Stimulated activated CD8-positive, alpha-beta memory T cell treated with anti-CD3 and anti-CD28 coated beads, Interleukin-4, amount 100 ng/mL, for 1 hour (primary cell): ENCODE data around the gene PRR16.
"Not testable (repeated sequence)": the region's sequence is repeated elsewhere in the genome, so short reads cannot be mapped to it uniquely, and the experiment has no call there.

Experiments used
- DNase-seq, 2 donors: peaks; one replicate each; pipeline ENCODE4 v3.0.0-alpha.2; 2020; ENCODE audit warnings: low read depth in 2 of 2, low spot score in 1 of 2

The PRR16 gene

DNA sequence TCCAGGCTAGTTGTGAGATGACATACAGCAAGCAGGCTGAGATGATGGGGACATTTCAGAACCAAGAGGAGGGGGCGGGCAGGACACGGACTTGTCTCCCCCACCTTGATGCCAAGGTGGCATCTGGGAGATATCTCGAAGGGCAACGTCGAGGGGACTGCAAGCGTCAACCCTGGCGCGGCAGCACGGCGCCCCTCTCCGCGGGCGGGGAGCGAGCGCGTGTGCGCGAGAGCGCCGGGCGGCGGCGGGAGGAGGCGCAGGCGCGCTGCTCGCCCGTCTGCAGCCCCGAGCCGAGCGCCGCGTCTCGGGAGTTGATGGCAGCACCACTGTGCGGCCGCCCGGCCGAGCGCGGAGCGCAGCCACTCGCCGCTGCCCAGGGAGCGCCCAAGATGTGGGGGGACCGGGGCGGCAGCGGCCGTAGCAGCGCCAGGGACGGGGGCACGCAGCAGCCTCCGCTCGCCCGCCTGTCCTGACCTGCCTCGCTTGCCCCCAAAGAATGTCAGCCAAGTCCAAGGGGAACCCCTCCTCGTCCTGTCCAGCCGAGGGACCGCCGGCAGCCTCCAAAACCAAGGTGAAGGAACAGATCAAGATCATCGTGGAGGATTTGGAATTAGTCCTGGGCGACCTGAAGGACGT is at the start of gene PRR16:
Gene PRR16, plus strand, starts transcription at position 310 of the 636 bp plus-strand sequence.
- no peak for DNase-seq

DNA sequence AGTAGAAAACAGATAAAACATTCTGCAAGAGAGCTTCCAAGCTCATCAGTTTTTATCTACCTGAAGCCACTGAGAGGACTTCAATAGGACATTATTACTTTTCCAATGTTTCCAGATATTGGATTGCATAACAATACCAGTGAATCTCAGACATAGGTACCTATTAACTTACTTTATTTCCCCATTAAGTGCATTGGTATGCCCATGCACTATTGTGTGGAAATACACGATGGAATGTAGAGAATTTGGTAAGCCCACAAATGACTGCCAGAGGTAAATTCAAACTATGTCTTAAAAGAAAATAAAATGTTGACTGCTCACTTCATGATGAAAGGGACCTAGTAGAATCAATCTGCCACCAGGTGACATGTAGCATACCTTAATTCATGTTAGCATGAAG is 48.1 kb upstream of the PRR16 start:
- DNase-seq: no peak

DNA sequence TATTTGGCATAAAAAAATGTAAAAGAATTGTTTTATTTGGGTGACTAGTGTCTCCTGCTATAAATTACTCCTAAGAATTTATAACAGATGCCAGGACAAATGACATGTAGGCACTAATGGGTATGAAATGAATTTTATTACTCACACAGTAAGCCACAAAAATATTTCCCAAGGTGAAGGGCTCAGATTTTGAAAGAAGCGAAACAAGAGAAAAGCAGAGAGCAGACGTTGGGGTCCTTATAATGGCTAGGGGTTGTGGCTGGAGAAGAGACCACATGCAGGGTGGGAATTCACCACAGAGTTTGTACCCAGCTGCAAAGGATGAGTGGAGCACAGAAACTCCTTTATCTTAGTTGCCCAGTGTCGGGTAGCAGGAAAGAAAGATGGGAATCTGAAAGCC is 45.0 kb upstream of the PRR16 start:
- DNase-seq: no peak

DNA sequence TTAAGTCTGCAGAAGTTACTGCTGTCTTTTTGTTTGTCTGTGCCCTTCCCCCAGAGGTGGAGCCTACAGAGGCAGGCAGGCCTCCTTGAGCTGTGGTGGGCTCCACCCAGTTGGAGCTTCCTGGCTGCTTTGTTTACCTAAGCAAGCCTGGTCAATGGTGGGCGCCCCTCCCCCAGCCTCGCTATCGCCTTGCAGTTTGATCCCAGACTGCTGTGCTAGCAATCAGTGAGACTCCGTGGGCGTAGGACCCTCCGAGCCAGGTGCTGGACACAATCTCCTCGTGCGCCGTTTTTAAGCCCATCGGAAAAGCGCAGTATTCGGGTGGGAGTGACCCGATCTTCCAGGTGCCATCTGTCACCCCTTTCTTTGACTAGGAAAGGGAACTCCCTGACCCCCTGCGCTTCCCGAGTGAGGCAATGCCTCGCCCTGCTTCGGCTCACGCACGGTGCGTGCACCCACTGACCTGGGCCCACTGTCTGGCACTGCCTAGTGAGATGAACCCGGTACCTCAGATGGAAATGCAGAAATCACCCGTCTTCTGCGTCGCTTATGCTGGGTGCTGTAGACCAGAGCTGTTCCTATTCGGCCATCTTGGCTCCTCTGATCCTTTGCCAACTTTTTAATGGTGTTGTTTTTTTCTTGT is 37.3 kb upstream of the PRR16 start:
- DNase-seq: not testable (repeated sequence)

DNA sequence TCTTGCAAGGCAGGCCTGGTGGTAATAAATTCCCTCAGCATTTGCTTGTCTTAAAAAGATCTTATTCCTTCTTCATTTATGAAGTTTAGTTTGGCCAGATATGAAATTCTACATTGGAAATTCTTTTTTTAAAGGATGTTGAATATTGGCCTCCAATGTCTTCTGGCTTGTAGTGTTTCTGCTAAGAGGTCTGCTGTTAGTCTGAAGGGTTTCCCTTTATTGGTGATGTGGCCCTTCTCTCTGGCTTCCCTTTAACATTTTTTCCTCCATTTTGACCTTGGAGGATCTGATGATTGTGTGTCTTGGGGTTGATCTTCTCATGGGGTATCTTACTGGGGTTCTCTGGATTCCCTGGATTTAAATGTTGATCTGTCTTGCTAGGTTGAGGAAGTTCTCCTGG is 33.5 kb upstream of the PRR16 start:
- no peak for DNase-seq

DNA sequence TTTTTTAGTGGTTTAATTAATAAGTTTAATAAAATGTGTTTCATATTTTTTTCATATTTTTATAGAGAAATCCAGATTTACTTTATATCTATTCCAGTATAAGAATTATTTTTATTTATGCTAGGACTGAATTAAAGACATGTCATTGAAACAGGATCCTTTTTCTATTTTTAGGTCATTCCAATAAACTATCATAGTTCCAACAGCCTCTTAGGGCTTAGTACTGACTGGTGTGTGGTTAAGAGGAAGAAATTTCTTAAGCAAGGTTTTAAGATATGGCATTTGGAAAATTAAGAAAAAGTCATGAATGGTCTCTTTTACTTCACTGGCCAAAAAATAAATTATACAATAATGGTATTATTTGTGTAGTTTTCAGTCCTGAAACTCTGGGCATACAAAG is 31.2 kb upstream of the PRR16 start:
- no peak for DNase-seq

DNA sequence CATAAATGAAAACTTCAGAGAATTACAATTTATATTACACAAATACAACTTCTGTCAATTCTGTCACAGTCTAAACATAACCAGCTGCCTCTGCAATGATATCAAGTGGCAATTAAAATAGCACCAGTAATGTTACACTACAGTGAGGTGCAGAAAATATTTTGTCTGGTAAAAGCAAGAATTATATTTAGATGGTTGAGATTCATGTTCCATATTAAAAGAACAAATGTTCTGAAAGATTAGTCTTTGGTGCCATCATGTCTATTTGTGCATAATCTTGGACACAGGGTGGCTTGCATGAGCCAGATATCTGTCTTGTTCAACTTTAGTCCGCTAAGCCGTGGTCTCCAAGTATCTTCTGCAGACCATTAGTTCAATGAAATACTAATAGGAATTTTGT is 29.0 kb upstream of the PRR16 start:
- no peak for DNase-seq

DNA sequence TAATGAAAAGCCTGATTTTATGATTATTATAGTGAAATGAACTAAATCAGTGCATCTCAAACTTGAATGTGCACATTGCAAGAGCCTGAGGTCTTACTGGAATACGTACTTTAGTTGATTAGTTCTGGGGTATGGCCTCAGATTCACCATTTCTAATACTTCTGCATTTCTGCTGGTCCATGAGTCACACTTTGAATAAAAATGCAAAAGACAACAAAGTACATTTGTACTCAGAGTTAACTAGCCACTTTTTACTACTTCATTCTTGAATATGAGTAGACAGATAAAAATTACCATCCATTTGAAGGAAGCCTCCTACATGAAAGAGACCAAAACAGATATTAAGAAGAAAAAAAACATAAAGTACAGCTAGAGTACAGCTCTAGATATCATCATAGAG is 27.1 kb upstream of the PRR16 start:
- DNase-seq: no peak

DNA sequence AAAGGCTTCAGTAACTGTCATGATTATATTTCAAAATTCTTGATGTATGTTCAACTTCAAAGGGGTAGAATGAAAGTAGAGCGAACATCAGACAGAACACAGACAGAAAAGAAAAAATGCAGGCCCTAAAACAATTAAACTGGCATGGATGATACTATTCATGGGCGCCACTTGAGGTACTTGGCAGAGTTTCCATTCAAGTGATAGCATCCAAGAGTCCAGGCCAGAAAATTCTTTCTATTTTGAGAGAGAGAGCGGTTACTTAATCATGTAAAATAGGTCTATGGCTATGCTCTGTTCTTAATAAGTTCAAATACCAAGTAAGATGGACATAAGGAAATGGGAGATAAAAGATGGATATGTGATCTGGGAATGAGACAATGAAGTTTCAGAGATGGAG is 21.4 kb upstream of the PRR16 start:
- no peak for DNase-seq

DNA sequence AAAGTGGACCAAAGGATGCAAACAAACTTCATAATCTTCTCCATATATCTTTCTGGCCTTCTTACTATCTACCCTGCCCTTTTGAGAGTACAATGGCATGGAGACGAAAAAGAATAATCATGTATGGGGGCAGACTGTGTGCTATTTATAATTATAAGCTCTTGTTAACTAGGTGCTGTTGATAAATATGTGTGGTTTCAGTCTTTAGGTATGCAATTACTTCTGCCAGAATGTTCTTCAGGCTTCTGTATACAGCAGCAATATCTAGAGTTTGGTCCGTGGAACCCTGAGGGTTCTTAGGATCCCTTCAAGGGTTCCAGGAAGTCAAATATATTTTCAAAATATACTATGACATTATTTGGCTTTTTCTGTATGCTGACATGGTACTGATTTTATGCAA is 20.5 kb upstream of the PRR16 start:
- DNase-seq: no peak

DNA sequence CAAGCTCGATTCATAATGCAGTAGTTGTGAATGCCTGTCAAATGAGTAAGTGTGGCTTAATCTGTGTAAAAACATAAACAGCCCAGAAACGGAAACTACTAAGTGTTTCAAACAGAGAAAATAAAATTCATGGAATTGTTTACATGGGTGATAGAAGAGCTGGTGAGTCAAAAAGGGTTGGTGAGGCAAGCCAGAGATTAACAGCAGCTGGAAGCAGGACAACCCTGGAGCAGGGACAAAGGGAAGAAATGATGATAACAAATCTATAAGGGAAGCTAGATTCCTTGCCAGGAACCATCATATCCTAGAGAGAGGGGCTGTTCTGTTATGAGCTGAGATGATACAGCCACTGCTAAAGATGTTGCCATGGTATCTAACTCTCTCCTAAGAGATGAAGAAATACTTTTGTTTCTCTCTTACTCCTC is 18.0 kb upstream of the PRR16 start:
- no peak for DNase-seq

DNA sequence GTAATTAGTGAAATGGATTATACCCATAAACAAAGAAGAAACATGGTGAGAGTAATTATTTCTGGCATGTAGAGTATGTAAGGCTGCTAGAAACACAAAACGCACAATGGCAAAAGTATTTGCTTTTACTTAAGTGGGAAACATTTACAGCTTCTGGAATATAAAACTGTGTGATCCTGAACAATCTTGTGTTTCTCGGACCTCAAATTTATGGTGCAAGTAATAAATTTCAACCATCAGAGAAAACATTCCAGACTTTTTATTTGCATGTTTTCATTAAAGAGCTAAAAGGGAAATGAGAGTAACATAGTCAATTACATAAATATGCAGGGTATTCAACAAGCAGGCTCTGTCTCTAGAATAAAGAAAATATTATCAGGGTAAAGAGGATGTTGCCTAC is 17.2 kb upstream of the PRR16 start:
- DNase-seq: no peak

DNA sequence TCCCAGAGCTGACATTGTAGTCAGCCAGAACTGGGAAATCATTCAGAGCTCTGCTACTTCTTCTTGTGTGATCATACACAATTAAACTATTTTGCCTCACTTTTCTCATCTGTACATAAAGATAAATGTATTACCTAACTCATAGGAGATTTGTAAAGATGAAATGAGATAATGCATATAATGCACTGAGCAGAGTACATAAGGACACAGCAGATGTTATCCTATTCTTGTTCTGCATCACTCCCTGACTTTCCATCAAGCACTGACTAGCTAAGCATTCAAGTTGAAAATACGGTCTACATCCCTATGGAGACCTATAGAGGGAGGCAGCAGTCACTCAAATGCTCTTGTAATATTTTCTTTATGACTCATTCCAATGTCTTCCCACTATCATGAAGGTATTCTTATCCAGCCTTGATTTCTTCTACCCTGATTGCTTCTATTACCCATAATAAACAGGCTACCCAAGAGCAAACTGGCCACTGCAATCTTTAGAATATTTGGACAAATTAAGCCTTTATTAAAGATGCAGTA is 16.3 kb upstream of the PRR16 start:
- DNase-seq: no peak

DNA sequence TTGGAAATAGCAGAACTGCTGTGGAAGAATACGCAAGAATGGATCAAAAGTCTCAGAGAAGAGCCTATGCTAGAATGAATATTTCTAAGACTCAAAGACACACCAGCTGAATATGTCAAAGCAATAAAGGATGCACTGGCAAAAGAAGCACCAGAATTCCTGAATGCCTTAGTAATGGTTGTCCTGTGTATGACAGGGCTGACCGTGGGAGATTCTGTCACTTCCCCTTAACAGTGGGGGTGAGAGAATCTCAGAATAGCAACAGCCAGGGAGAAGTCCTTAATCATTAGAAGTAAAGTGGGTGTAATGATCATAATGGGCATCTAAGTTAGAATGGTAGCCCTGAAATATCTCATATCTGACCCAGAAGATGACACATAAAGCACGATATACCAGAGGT is 14.6 kb upstream of the PRR16 start:
- DNase-seq: no peak

DNA sequence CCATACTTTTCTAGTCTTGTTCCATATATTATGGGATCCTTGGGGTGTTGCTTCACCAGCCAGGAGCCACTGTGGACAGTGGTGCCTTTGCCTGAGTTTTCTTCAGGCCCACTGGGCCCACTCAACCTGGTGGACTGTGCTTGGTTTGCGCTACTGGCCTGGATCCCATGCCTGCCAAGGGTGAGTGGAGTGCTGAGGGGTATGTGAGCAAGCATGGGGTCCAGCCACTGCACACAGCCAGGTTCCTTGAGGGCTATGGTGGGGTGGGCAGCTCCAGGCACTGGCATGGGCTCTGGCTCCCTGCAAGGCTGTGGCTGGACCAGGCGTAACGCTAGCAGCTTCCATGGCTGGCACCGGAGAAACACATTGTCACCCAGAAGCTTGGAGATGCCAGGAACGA is 13.2 kb upstream of the PRR16 start:
- no peak for DNase-seq

DNA sequence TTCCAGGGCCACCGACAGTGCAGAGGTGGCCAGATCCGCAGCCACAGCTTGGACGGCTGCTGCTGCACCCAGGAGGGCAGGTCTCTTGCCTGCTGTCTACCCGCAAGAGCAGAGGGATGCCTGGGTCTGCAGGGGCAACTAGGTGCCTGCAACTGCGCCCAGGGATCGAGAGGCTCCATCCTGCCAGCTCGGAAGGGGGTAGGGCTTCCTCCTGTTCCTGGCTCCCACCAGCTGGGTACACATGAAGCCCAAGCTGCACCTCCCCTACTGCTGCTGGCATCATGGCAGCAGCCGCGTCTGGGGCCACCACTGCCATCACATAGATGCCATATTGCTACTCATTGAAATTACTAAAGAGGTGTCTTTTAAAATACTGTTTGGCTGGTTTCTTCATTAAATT is 12.7 kb upstream of the PRR16 start:
- no peak for DNase-seq

DNA sequence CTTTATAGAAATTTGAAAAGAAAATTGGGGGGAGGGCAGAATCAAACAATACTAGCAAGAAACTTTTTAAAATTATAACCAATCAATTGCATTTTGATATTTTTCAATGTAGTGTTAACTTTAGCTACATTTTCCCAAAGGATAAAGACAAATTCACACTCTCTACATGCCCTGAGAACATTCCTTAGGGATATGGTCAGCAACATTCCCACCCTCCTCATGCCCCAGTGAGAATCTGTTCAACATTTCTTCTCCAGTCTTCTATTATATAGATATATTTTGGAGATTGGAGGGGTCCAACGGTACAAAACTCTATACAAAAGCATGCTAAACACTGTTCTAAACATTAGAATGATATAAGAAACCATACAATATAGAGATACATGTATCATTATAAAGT is 11.6 kb upstream of the PRR16 start:
- no peak for DNase-seq

DNA sequence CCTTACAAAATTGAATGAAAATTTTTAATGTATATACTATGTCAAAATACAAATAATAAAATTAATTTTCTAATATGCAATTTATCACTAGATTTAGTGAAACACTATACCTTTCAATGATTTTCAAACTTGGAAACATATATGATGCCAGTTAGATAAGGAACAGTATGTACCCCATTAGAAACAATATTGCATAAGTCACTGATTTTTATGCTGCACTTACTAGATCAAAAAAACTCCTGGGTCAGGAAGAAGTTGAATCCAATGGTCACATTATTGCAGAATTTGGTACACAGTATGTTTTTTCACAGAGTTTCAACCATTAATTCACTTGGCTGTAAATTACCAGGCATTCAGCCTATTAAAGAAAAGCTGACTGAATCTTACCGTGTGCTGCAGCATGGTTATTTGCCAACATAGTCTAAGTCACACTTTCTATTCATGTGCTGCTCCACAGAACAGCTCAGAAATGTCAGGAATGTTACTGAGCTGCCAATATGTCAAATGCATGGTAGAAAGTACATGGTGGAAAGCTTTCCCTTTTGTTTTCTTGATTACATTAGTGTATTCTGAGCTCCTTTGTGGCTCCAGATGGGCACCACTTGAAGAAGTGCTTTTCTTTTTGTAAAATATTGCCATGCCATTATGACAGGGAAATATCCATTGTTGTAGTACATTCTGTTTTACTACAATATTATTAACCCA is 9.9 kb upstream of the PRR16 start:
- no peak for DNase-seq

DNA sequence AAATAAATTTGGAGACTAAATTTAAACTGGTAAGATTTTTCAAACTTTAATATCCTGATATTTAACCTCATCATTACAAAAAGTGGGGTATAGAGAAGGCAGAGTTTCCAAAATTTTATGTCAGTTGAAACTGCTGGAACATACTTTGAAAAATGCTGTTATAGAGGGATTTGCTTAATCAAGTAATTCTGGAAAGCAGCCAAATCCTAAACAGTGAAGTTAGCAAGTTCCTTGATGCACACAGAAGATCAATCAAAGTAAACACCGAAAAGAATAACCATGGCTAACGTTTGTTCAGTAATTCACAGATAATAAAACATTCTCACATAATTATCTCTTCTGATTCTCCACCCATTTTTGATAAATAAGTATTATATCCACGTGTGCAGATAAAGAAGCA is 8.1 kb upstream of the PRR16 start:
- DNase-seq: no peak

DNA sequence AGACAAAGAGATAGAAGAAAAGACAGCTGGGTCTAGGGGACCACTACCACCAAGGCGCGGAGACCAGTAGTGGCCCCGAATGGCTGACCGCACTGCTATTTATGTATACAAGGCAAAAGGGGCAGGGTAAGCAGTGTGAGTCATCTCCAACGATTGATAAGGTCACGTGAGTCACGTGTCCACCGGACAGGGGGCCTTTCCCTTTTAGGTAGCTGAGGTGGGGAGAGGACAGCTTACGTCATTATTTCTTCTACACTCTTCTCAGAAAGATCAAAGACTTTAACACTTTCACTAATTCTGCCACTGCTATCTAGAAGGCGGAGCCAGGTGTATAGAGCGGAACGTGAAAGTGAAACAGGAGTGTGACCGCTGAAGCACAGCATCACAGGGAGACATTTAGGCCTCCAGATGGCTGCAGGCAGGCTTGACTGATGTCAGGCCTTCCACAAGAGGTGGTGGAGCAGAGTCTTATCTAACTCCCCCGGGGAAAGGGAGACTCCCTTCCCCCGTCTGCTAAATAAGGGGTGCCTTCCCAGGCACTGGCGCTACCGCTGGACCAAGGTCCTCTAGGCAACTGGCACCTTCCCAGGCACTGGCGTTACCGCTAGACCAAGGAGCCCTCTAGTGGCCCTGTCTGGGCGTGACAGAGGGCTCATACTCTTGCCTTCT is 6.1 kb upstream of the PRR16 start:
- no peak for DNase-seq

DNA sequence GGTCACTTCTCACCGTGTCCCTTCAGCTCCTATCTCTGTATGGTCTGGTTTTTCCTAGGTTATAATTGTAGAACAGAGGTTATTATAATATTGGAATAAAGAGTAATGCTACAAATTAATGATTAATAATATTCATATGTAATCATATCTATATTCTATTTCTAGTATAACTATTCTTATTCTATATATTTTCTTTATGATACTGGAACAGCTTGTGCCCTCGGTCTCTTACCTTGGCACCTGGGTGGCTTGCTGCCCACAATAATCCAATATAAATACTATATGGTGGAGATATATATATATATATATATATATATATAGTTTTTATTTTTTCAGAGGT is 5.6 kb upstream of the PRR16 start:
- not testable (repeated sequence) for DNase-seq

DNA sequence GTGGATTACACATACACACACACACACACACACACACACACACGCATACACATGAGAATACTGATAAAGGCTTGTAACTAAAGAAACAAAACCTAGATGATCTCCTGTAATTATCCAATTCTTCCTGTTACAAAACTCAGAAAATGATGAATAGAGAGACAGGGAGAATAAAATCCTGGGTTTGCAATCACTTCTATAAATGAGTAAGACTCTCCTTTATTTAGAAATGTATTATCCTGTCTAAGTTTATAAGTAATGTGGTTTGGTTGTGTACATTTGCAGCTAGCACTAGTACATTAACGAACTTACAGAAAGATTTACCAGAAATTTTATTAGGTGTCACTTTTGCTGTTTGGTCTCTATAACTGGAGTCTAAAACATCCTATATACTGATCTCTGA is 2.8 kb upstream of the PRR16 start:
- DNase-seq: no peak
